Measurements from ENCODE around the gene TRPC4. TPM values are rescaled to one million over a fixed set of nuclear protein-coding genes. Genes with fewer than 3 reads are reported as not detected.

Gene TRPC4
- total and polyA plus RNA-seq, 4 donors, result 1.3 to 11.3 (median 3.5) TPM

GRCh38 chr13:37652596-37652995 lies 217.0 kb downstream of the TRPC4 start:
- Histone ChIP-seq H3K9me3 (ENCODE audit: control insufficient read depth, low read length) (no peaks in the 10 kb centered on the region), H3K36me3 (ENCODE audit: control insufficient read depth in 1 of 2, insufficient read depth in 2 of 2, low read length in 1 of 2) (no peaks in the 10 kb centered on the region), H3K4me1 (ENCODE audit: control insufficient read depth in 1 of 2, insufficient read depth in 2 of 2, low read length in 2 of 2) (no peaks in the 10 kb centered on the region), H3K27me3 (ENCODE audit: control insufficient read depth in 1 of 2, insufficient read depth in 2 of 2, low read length in 1 of 2) (no peaks in the 10 kb centered on the region), H3K27ac (ENCODE audit: low read depth in 1 of 2, low read length in 2 of 2) (no peak overlapping the region), H3K4me3 (ENCODE audit: low read length in 2 of 2) (no peak overlapping the region)
- ATAC-seq (ENCODE audit: low FRiP score) (no peak), DNase-seq (no peak)
- 75% methylated on average over 1 of the region's 1 CpG for WGBS, 2 donors
- intact Hi-C loops (cut with DNase I), result no loop called here

- Histone ChIP-seq H3K36me3 (ENCODE audit: control insufficient read depth in 1 of 2, insufficient read depth in 2 of 2, low read length in 1 of 2) (no peaks in the 10 kb centered on the region), H3K4me3 (ENCODE audit: low read length in 2 of 2) (no peak overlapping the region), H3K27ac (ENCODE audit: low read depth in 1 of 2, low read length in 2 of 2) (no peak overlapping the region), H3K9me3 (ENCODE audit: control insufficient read depth, low read length) (no peaks in the 10 kb centered on the region), H3K27me3 (ENCODE audit: control insufficient read depth in 1 of 2, insufficient read depth in 2 of 2, low read length in 1 of 2) (no peaks in the 10 kb centered on the region), H3K4me1 (ENCODE audit: control insufficient read depth in 1 of 2, insufficient read depth in 2 of 2, low read length in 2 of 2) (no peaks in the 10 kb centered on the region)
- no peak for ATAC-seq (ENCODE audit: low FRiP score)
- DNase-seq, result no peak
- WGBS, 2 donors, result 92 to 100% methylated on average over 1 of the region's 1 CpG
- intact Hi-C loops (cut with DNase I), result no loop called here
These were observed 217.7 kb downstream of the TRPC4 start for GRCh38 chr13:37651891-37652290.

GRCh38 chr13:37648609-37649008 lies 221.0 kb downstream of the TRPC4 start:
- no peaks in the 10 kb centered on the region for H3K36me3 ChIP-seq (ENCODE audit: control insufficient read depth in 1 of 2, insufficient read depth in 2 of 2, low read length in 1 of 2)
- H3K4me1 ChIP-seq (ENCODE audit: control insufficient read depth in 1 of 2, insufficient read depth in 2 of 2, low read length in 2 of 2), result no peaks in the 10 kb centered on the region
- ATAC-seq (ENCODE audit: low FRiP score), result peak; percentile 48
- H3K27me3 ChIP-seq (ENCODE audit: control insufficient read depth in 1 of 2, insufficient read depth in 2 of 2, low read length in 1 of 2), result no peaks in the 10 kb centered on the region
- no peaks in the 10 kb centered on the region for H3K9me3 ChIP-seq (ENCODE audit: control insufficient read depth, low read length)
- H3K4me3 ChIP-seq (ENCODE audit: low read length in 2 of 2), result no peak overlapping the region
- intact Hi-C loops (cut with DNase I), result no loop called here
- H3K27ac ChIP-seq (ENCODE audit: low read depth in 1 of 2, low read length in 2 of 2), result no peak overlapping the region
- DNase-seq, result no peak

- H3K27ac ChIP-seq (ENCODE audit: low read depth in 1 of 2, low read length in 2 of 2), result no peak overlapping the region
- H3K36me3 ChIP-seq (ENCODE audit: control insufficient read depth in 1 of 2, insufficient read depth in 2 of 2, low read length in 1 of 2), result no peaks in the 10 kb centered on the region
- intact Hi-C loops (cut with DNase I), result no loop called here
- no peaks in the 10 kb centered on the region for H3K4me1 ChIP-seq (ENCODE audit: control insufficient read depth in 1 of 2, insufficient read depth in 2 of 2, low read length in 2 of 2)
- no peak for ATAC-seq (ENCODE audit: low FRiP score)
- H3K9me3 ChIP-seq (ENCODE audit: control insufficient read depth, low read length), result no peaks in the 10 kb centered on the region
- 39 to 49% methylated on average over 5 of the region's 5 CpGs for WGBS, 2 donors
- DNase-seq, result no peak
- no peak overlapping the region for H3K4me3 ChIP-seq (ENCODE audit: low read length in 2 of 2)
- H3K27me3 ChIP-seq (ENCODE audit: control insufficient read depth in 1 of 2, insufficient read depth in 2 of 2, low read length in 1 of 2), result no peaks in the 10 kb centered on the region
These were observed 222.4 kb downstream of the TRPC4 start for GRCh38 chr13:37647031-37647650.

GRCh38 chr13:37646531-37646930 lies 223.0 kb downstream of the TRPC4 start:
- whole genome bisulfite sequencing, 2 donors, result 33 to 45% methylated on average over 3 of the region's 3 CpGs
- Histone ChIP-seq H3K4me1 (ENCODE audit: control insufficient read depth in 1 of 2, insufficient read depth in 2 of 2, low read length in 2 of 2) (no peaks in the 10 kb centered on the region), H3K4me3 (ENCODE audit: low read length in 2 of 2) (no peak overlapping the region)

GRCh38 chr13:37645181-37645740 lies 224.3 kb downstream of the TRPC4 start:
- ATAC-seq (ENCODE audit: low FRiP score), result no peak
- Histone ChIP-seq H3K27ac (ENCODE audit: low read depth in 1 of 2, low read length in 2 of 2) (no peak overlapping the region), H3K4me3 (ENCODE audit: low read length in 2 of 2) (no peak overlapping the region), H3K9me3 (ENCODE audit: control insufficient read depth, low read length) (no peaks in the 10 kb centered on the region), H3K27me3 (ENCODE audit: control insufficient read depth in 1 of 2, insufficient read depth in 2 of 2, low read length in 1 of 2) (no peaks in the 10 kb centered on the region), H3K4me1 (ENCODE audit: control insufficient read depth in 1 of 2, insufficient read depth in 2 of 2, low read length in 2 of 2) (no peaks in the 10 kb centered on the region), H3K36me3 (ENCODE audit: control insufficient read depth in 1 of 2, insufficient read depth in 2 of 2, low read length in 1 of 2) (no peaks in the 10 kb centered on the region)
- WGBS, 2 donors, result 30 to 37% methylated on average over 7 of the region's 7 CpGs
- intact Hi-C loops (cut with DNase I), result no loop called here
- DNase-seq, result no peak

More at GRCh38 chr13:37646531-37646930, 223.0 kb downstream of the TRPC4 start:
- DNase-seq, result no peak
- no peaks in the 10 kb centered on the region for H3K36me3 ChIP-seq (ENCODE audit: control insufficient read depth in 1 of 2, insufficient read depth in 2 of 2, low read length in 1 of 2)
- no peaks in the 10 kb centered on the region for H3K9me3 ChIP-seq (ENCODE audit: control insufficient read depth, low read length)
- intact Hi-C loops (cut with DNase I), result no loop called here
- no peak for ATAC-seq (ENCODE audit: low FRiP score)
- H3K27me3 ChIP-seq (ENCODE audit: control insufficient read depth in 1 of 2, insufficient read depth in 2 of 2, low read length in 1 of 2), result no peaks in the 10 kb centered on the region
- H3K27ac ChIP-seq (ENCODE audit: low read depth in 1 of 2, low read length in 2 of 2), result no peak overlapping the region

GRCh38 chr13:37641391-37641790 lies 228.2 kb downstream of the TRPC4 start:
- ATAC-seq (ENCODE audit: low FRiP score), result no peak
- H3K36me3 ChIP-seq (ENCODE audit: control insufficient read depth in 1 of 2, insufficient read depth in 2 of 2, low read length in 1 of 2), result no peaks in the 10 kb centered on the region
- H3K27me3 ChIP-seq (ENCODE audit: control insufficient read depth in 1 of 2, insufficient read depth in 2 of 2, low read length in 1 of 2), result no peaks in the 10 kb centered on the region
- DNase-seq, result no peak
- WGBS, 2 donors, result 92 to 96% methylated on average over 2 of the region's 2 CpGs
- H3K4me1 ChIP-seq (ENCODE audit: control insufficient read depth in 1 of 2, insufficient read depth in 2 of 2, low read length in 2 of 2), result no peaks in the 10 kb centered on the region
- H3K9me3 ChIP-seq (ENCODE audit: control insufficient read depth, low read length), result no peaks in the 10 kb centered on the region
- H3K4me3 ChIP-seq (ENCODE audit: low read length in 2 of 2), result no peak overlapping the region
- no peak overlapping the region for H3K27ac ChIP-seq (ENCODE audit: low read depth in 1 of 2, low read length in 2 of 2)
- intact Hi-C loops (cut with DNase I), result no loop called here

- Histone ChIP-seq H3K4me1 (ENCODE audit: control insufficient read depth in 1 of 2, insufficient read depth in 2 of 2, low read length in 2 of 2) (no peaks in the 10 kb centered on the region), H3K27me3 (ENCODE audit: control insufficient read depth in 1 of 2, insufficient read depth in 2 of 2, low read length in 1 of 2) (no peaks in the 10 kb centered on the region), H3K4me3 (ENCODE audit: low read length in 2 of 2) (no peak overlapping the region), H3K36me3 (ENCODE audit: control insufficient read depth in 1 of 2, insufficient read depth in 2 of 2, low read length in 1 of 2) (no peaks in the 10 kb centered on the region), H3K9me3 (ENCODE audit: control insufficient read depth, low read length) (no peaks in the 10 kb centered on the region), H3K27ac (ENCODE audit: low read depth in 1 of 2, low read length in 2 of 2) (no peak overlapping the region)
- intact Hi-C loops (cut with DNase I), result no loop called here
- WGBS, 2 donors, result 8 to 10% methylated on average over 2 of the region's 2 CpGs
- DNase-seq (no peak), ATAC-seq (ENCODE audit: low FRiP score) (no peak)
These were observed 229.1 kb downstream of the TRPC4 start for GRCh38 chr13:37640499-37640898.

- Histone ChIP-seq H3K27me3 (ENCODE audit: control insufficient read depth in 1 of 2, insufficient read depth in 2 of 2, low read length in 1 of 2) (no peaks in the 10 kb centered on the region), H3K4me3 (ENCODE audit: low read length in 2 of 2) (no peak overlapping the region), H3K9me3 (ENCODE audit: control insufficient read depth, low read length) (no peaks in the 10 kb centered on the region), H3K36me3 (ENCODE audit: control insufficient read depth in 1 of 2, insufficient read depth in 2 of 2, low read length in 1 of 2) (no peaks in the 10 kb centered on the region), H3K27ac (ENCODE audit: low read depth in 1 of 2, low read length in 2 of 2) (no peak overlapping the region), H3K4me1 (ENCODE audit: control insufficient read depth in 1 of 2, insufficient read depth in 2 of 2, low read length in 2 of 2) (no peaks in the 10 kb centered on the region)
- no peak for DNase-seq
- no peak for ATAC-seq (ENCODE audit: low FRiP score)
- 87 to 90% methylated on average over 8 of the region's 8 CpGs for WGBS, 2 donors
- intact Hi-C loops (cut with DNase I), result no loop called here
These were observed 232.9 kb downstream of the TRPC4 start for GRCh38 chr13:37636701-37637100.

Measured in aorta (tissue), 5 donors.